ENCODE measurements around the gene SLC25A11.
A peak's percentile ranks its signal among the peaks of the same experiment; 100 is the strongest.

SLC25A11 gene

GRCh38 chr17:4966844-4967538, 27.1 kb upstream of the SLC25A11 start:
- DNase-seq (ENCODE audit: low read depth) = peak; percentile 100

GRCh38 chr17:4965311-4965986, 25.6 kb upstream of the SLC25A11 start:
- DNase-seq (ENCODE audit: low read depth) = no peak

GRCh38 chr17:4960279-4960922, 20.6 kb upstream of the SLC25A11 start:
- DNase-seq (ENCODE audit: low read depth) = no peak

GRCh38 chr17:4959261-4959965, 19.6 kb upstream of the SLC25A11 start:
- no peak for DNase-seq (ENCODE audit: low read depth)

GRCh38 chr17:4958102-4958501, 18.3 kb upstream of the SLC25A11 start:
- DNase-seq (ENCODE audit: low read depth) = no peak

- DNase-seq (ENCODE audit: low read depth) = no peak
Measured at GRCh38 chr17:4956493-4957061, 16.7 kb upstream of the SLC25A11 start.

GRCh38 chr17:4955091-4955490, 15.2 kb upstream of the SLC25A11 start:
- DNase-seq (ENCODE audit: low read depth) = no peak

GRCh38 chr17:4953451-4953961, 13.7 kb upstream of the SLC25A11 start:
- DNase-seq (ENCODE audit: low read depth) = peak; percentile 60

- DNase-seq (ENCODE audit: low read depth) = no peak
Measured at GRCh38 chr17:4951486-4951885, 11.6 kb upstream of the SLC25A11 start.

GRCh38 chr17:4950746-4951204, 10.9 kb upstream of the SLC25A11 start, which contains the start of gene ENO3:
ENO3 (plus strand) TSS chr17:4951119; CDS start chr17:4951830, 711 bp downstream.
- no peak for DNase-seq (ENCODE audit: low read depth)

GRCh38 chr17:4950075-4950745, 10.4 kb upstream of the SLC25A11 start:
- no peak for DNase-seq (ENCODE audit: low read depth)

GRCh38 chr17:4949321-4950074, 9.7 kb upstream of the SLC25A11 start:
- peak; percentile 62 for DNase-seq (ENCODE audit: low read depth)

GRCh38 chr17:4948931-4949320, 9.1 kb upstream of the SLC25A11 start:
- DNase-seq (ENCODE audit: low read depth) = peak; percentile 86

- peak; percentile 93 for DNase-seq (ENCODE audit: low read depth)
Measured at GRCh38 chr17:4948166-4948930, 8.5 kb upstream of the SLC25A11 start, which contains the start of gene PFN1. PFN1 (minus strand) TSS chr17:4948530; CDS start chr17:4948394, 136 bp downstream.

- peak; percentile 54 for DNase-seq (ENCODE audit: low read depth)
Measured at GRCh38 chr17:4947411-4948165, 7.7 kb upstream of the SLC25A11 start.

GRCh38 chr17:4947010-4947410, 7.2 kb upstream of the SLC25A11 start:
- no peak for DNase-seq (ENCODE audit: low read depth)

GRCh38 chr17:4946312-4946976, 6.6 kb upstream of the SLC25A11 start:
- no peak for DNase-seq (ENCODE audit: low read depth)

- DNase-seq (ENCODE audit: low read depth) = no peak
Measured at GRCh38 chr17:4945944-4946280, 6.1 kb upstream of the SLC25A11 start.
